Spleen (tissue), 11 donors: ENCODE data around the gene GNAI3. TPM values are rescaled to one million over a fixed set of nuclear protein-coding genes. Genes with fewer than 3 reads are reported as not detected.

Experiments
- DNase-seq: peaks from one replicate; pipeline ENCODE4 v3.0.0-alpha.2; 2020
- H3K27ac ChIP-seq, 8 donors: fragments of 200-600 bp; sonication (generic) in 7 of 8; 1 replicate in 4 of 8; 2 replicates in 4 of 8; pipeline versions ENCODE4 v1.5.0 to v1.8.0; 2016 to 2021; ENCODE audit warnings: inconsistent platforms in 4 of 8, mild to moderate bottlenecking in 4 of 8, moderate library complexity in 1 of 8
- H3K27me3 ChIP-seq, 7 donors: fragments of 200-600 bp; sonication (generic) in 6 of 7; replicated peaks in 1 of 7; 1 replicate in 4 of 7; 2 replicates in 3 of 7; pipeline versions ENCODE4 v1.5.0 to v1.8.0; 2016 to 2021; ENCODE audit warnings: inconsistent platforms in 3 of 7, mild to moderate bottlenecking in 1 of 7
- H3K36me3 ChIP-seq, 6 donors: fragments of 200-600 bp; sonication (generic) in 5 of 6; 1 replicate in 4 of 6; 2 replicates in 2 of 6; pipeline versions ENCODE4 v1.5.0 to v1.8.0; 2016 to 2021; ENCODE audit warnings: inconsistent platforms in 2 of 6
- H3K4me1 ChIP-seq, 6 donors: fragments of 200-600 bp; sonication (generic) in 5 of 6; 1 replicate in 3 of 6; 2 replicates in 3 of 6; pipeline versions ENCODE4 v1.5.0 to v1.8.0; 2016 to 2021; ENCODE audit warnings: inconsistent platforms in 3 of 6
- H3K4me3 ChIP-seq, 8 donors: fragments of 200-600 bp; sonication (generic) in 7 of 8; 1 replicate in 4 of 8; 2 replicates in 4 of 8; pipeline versions ENCODE4 v1.5.0 to v1.8.0; 2016 to 2021; ENCODE audit warnings: inconsistent platforms in 4 of 8, mild to moderate bottlenecking in 4 of 8, moderate library complexity in 2 of 8
- H3K9me3 ChIP-seq, 8 donors: fragments of 200-600 bp; sonication (generic) in 7 of 8; 1 replicate in 4 of 8; 2 replicates in 4 of 8; pipeline versions ENCODE4 v1.5.0 to v1.8.0; 2016 to 2021; ENCODE audit warnings: inconsistent platforms in 4 of 8
- POLR2A ChIP-seq, 3 donors: fragments of 450-650 bp; IDR thresholded peaks; one replicate each; pipeline ENCODE4 v1.5.1; 2017; ENCODE audit warnings: antibody characterized with exemption in 3 of 3, mild to moderate bottlenecking in 1 of 3
- POLR2AphosphoS5 ChIP-seq, 3 donors: sonication (generic); formaldehyde crosslinking; IDR thresholded peaks; one replicate each; pipeline ENCODE4 v1.5.1; 2017; ENCODE audit warnings: antibody characterized with exemption in 3 of 3
- WGBS, 5 donors: extraction: QIAGEN DNeasy Blood & Tissue Kit in 3 of 5; methylation state at CpG; one replicate each; pipeline versions ENCODE4 v1.1.5 to v1.1.7; 2013 to 2018; 5-methylcytosine and 5-hydroxymethylcytosine counted together
- intact Hi-C: fragments of 100-400 bp; cut with DNase I; formaldehyde crosslinking; loops from one replicate; pipeline ENCODE4 v1.15.0; 2023; ENCODE audit warnings: low total_unique reads
- polyA plus RNA-seq, 3 donors: library from polyadenylated mRNA; stranded (reverse); fragments of 200-250 nt; gene quantifications; one replicate each; pipeline ENCODE4 v1.2.1, GENCODE V29; 2013
- total RNA-seq, 7 donors: library from RNA; depleted of rRNA in 3 of 7; stranded (reverse); fragments of >200 nt in 3 of 7; fragmentation: NEBNext Ultra II Directional in 4 of 7; extraction: Animal tissue kit (Norgen Biotek cat#: 25700) in 4 of 7; gene quantifications; one replicate each; pipeline versions ENCODE4 v1.1.0 to v1.2.1, GENCODE V29; 2016 to 2021
- TF ChIP-seq, protein P1 (sequence below), 11 experiments: fragments of 200-600 bp in 7 of 11; fragments of 450-650 bp in 4 of 11; sonication (generic) in 4 of 11; IDR thresholded peaks in 8 of 11; conservative IDR thresholded peaks in 3 of 11; 1 replicate in 7 of 11; 2 replicates in 4 of 11; pipeline versions ENCODE4 v1.4.0 to v1.8.0; 2016 to 2021; ENCODE audit warnings: antibody characterized with exemption in 11 of 11, inconsistent platforms in 4 of 11, mild to moderate bottlenecking in 1 of 11
- donor health status: healthy with polysubstance abuse.
- donor health status: DM: no; HTN: no; CAD: no; lungs with moderate emphysema.
- donor health status: DM: no; HTN: no; CAD: no.
- donor health status: Bipolar disorder and iron deficiency.
- donor health status: healthy.
- donor health status: DM: no; HTN: no; CAD: no.
- donor health status: DM: yes; HTN: yes; CAD: no.

Gene GNAI3
- total and polyA plus RNA-seq, 10 donors: 1.8 to 11.4 (median 9.2) TPM

DNA sequence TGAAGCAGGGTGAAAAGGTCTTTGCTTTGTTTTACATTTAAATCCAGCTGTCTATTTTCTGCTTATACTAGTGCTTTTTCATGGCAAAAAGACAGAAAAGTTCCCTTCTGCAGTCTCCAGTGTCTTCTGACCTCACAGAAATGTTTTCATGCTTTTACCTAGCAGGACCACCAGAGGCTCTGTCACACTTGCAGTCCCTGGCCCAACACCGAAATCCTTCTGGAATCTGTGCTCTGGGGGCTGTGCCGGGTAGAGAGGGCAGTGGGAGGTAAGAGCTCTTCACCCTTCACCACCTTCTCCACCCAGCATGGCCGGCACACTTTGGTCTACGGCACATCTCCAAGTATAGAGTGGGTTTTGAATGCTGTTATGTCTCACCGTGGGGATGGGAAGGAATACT lies 50.2 kb downstream of the GNAI3 start:
- intact Hi-C loops: no loop called here
- TF ChIP-seq POLR2A (IDR thresholded peaks at IDR 0.05) (no peak), POLR2AphosphoS5 (IDR thresholded peaks at IDR 0.05) (no peak)
- TF ChIP-seq, protein P1, sequence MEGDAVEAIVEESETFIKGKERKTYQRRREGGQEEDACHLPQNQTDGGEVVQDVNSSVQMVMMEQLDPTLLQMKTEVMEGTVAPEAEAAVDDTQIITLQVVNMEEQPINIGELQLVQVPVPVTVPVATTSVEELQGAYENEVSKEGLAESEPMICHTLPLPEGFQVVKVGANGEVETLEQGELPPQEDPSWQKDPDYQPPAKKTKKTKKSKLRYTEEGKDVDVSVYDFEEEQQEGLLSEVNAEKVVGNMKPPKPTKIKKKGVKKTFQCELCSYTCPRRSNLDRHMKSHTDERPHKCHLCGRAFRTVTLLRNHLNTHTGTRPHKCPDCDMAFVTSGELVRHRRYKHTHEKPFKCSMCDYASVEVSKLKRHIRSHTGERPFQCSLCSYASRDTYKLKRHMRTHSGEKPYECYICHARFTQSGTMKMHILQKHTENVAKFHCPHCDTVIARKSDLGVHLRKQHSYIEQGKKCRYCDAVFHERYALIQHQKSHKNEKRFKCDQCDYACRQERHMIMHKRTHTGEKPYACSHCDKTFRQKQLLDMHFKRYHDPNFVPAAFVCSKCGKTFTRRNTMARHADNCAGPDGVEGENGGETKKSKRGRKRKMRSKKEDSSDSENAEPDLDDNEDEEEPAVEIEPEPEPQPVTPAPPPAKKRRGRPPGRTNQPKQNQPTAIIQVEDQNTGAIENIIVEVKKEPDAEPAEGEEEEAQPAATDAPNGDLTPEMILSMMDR (IDR thresholded peaks at IDR 0.05 in 8 of 11, conservative IDR thresholded peaks at IDR 0.05 in 3 of 11): no peak
- H3K9me3 ChIP-seq: no peaks in the 10 kb centered on the region
- DNase-seq: no peak
- peaks cover 0 to 5% (median 0%) of the 10 kb centered on the region in 6 donors for H3K4me1 ChIP-seq
- no peak overlapping the region for H3K27ac ChIP-seq
- 92 to 96% (median 92%) methylated on average over 5 of the region's 5 CpGs for WGBS, 5 donors
- H3K4me3 ChIP-seq: no peak overlapping the region
- peaks cover 0 to 60% (median 13%) of the 10 kb centered on the region in 6 donors for H3K36me3 ChIP-seq
- no peaks in the 10 kb centered on the region for H3K27me3 ChIP-seq

- H3K27ac ChIP-seq: peak overlapping the region in 1 of 8 donors; percentile 4
- H3K36me3 ChIP-seq: peaks cover 0 to 20% (median 2%) of the 10 kb centered on the region in 6 donors
- 85 to 95% (median 94%) methylated on average over 3 of the region's 3 CpGs for WGBS, 5 donors
- no peaks in the 10 kb centered on the region for H3K27me3 ChIP-seq
- no peak for DNase-seq
- no peak for TF ChIP-seq POLR2AphosphoS5 (IDR thresholded peaks at IDR 0.05)
- TF ChIP-seq, protein P1 (IDR thresholded peaks at IDR 0.05 in 8 of 11, conservative IDR thresholded peaks at IDR 0.05 in 3 of 11): no peak
- no peak for TF ChIP-seq POLR2A (IDR thresholded peaks at IDR 0.05)
- no peaks in the 10 kb centered on the region for H3K9me3 ChIP-seq
- intact Hi-C loops: no loop called here
- H3K4me1 ChIP-seq: peaks cover 0 to 20% (median 0%) of the 10 kb centered on the region in 6 donors
- no peak overlapping the region for H3K4me3 ChIP-seq
Measured at GRCh38 chr1:109603229-109603628, 54.8 kb downstream of the GNAI3 start.

GRCh38 chr1:109605381-109605780 lies 57.0 kb downstream of the GNAI3 start:
- Histone ChIP-seq H3K27ac (no peak overlapping the region), H3K27me3 (no peaks in the 10 kb centered on the region), H3K36me3 (peaks cover 0 to 6% (median 0%) of the 10 kb centered on the region in 6 donors), H3K4me1 (peaks cover 0 to 20% (median 0%) of the 10 kb centered on the region in 6 donors), H3K4me3 (no peak overlapping the region), H3K9me3 (no peaks in the 10 kb centered on the region)
- DNase-seq: no peak
- WGBS, 5 donors: 77 to 97% (median 84%) methylated on average over 1 of the region's 1 CpG
- intact Hi-C loops: no loop called here
- no peak for TF ChIP-seq POLR2AphosphoS5 (IDR thresholded peaks at IDR 0.05)
- TF ChIP-seq, protein P1 (IDR thresholded peaks at IDR 0.05 in 8 of 11, conservative IDR thresholded peaks at IDR 0.05 in 3 of 11): no peak
- TF ChIP-seq POLR2A (IDR thresholded peaks at IDR 0.05): no peak

- TF ChIP-seq, protein P1 (IDR thresholded peaks at IDR 0.05 in 8 of 11, conservative IDR thresholded peaks at IDR 0.05 in 3 of 11): no peak
- TF ChIP-seq POLR2AphosphoS5 (IDR thresholded peaks at IDR 0.05): no peak
- H3K36me3 ChIP-seq: peaks cover 0 to 6% (median 0%) of the 10 kb centered on the region in 6 donors
- H3K27me3 ChIP-seq: no peaks in the 10 kb centered on the region
- H3K9me3 ChIP-seq: no peaks in the 10 kb centered on the region
- peaks cover 0 to 33% (median 1%) of the 10 kb centered on the region in 6 donors for H3K4me1 ChIP-seq
- H3K4me3 ChIP-seq: no peak overlapping the region
- WGBS, 5 donors: 88 to 97% (median 93%) methylated on average over 3 of the region's 3 CpGs
- no peak overlapping the region for H3K27ac ChIP-seq
- intact Hi-C loops: no loop called here
- DNase-seq: no peak
Measured at GRCh38 chr1:109609881-109610280, 61.5 kb downstream of the GNAI3 start.
